ENCODE data around the gene HRG. TPM values are rescaled to one million over a fixed set of nuclear protein-coding genes. Genes with fewer than 3 reads are reported as not detected.

Gene HRG, protein sequence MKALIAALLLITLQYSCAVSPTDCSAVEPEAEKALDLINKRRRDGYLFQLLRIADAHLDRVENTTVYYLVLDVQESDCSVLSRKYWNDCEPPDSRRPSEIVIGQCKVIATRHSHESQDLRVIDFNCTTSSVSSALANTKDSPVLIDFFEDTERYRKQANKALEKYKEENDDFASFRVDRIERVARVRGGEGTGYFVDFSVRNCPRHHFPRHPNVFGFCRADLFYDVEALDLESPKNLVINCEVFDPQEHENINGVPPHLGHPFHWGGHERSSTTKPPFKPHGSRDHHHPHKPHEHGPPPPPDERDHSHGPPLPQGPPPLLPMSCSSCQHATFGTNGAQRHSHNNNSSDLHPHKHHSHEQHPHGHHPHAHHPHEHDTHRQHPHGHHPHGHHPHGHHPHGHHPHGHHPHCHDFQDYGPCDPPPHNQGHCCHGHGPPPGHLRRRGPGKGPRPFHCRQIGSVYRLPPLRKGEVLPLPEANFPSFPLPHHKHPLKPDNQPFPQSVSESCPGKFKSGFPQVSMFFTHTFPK
- polyA plus RNA-seq (ENCODE audit: low read depth in 6 of 6), result not detected

DNA sequence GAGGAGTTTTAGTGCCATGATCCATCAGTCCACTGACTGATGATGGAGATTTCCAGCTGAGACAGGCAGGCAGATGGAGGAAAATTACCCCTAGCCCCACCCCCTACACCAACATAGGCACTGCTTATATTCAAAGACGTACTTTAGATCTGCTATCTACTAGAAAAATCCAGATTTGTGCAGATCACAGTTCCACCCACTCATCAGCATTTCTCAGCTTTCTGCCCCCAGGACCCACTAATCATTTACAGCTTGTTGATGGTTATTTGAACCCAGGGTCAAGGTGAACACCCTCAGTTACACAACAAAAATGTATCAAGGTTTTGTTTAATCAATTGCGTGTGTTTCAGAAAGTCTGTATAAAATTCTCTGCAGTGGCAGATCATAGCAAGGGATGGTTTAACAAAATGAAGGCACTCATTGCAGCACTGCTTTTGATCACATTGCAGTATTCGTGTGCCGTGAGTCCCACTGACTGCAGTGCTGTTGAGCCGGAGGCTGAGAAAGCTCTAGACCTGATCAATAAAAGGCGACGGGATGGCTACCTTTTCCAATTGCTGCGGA, at the start of gene HRG:
TSS of gene HRG (plus strand) at position 390 of the 564 bp plus-strand sequence. CDS start at position 408, 18 bp downstream.
- no peaks in the 10 kb centered on the region for H3K9me3 Mint-ChIP-seq
- H3K4me1 Mint-ChIP-seq, result no peaks in the 10 kb centered on the region
- no peak within 1 kb of the TSS for H3K27ac Mint-ChIP-seq
- H3K36me3 Mint-ChIP-seq, result no peaks in the 10 kb centered on the region
- DNase-seq (no peak), ATAC-seq (ENCODE audit: low read depth in 2 of 2) (no peak)
- peaks cover 22 to 42% (median 38%) of the 10 kb centered on the region in 3 donors for H3K27me3 Mint-ChIP-seq
- H3K4me3 Mint-ChIP-seq, result no peak within 1 kb of the TSS

DNA sequence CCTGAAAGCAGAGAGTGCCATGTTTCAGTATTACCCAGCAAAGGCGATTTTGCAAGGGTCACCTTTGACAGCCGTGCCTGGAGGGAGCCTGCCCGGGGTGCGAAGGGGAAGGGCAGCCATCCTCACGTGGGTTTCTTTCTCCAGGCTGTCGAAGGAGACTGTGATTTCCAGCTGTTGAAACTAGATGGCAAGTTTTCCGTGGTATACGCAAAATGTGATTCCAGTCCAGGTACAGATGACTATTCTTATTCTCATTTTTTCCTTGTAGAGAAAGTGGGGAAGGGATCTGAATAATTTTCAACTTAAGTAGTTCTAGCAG, 49.6 kb upstream of the HRG start:
- Mint-ChIP-seq H3K36me3 (no peaks in the 10 kb centered on the region), H3K27me3 (peaks cover 50 to 64% (median 55%) of the 10 kb centered on the region in 3 donors), H3K4me1 (peaks cover 14 to 24% (median 17%) of the 10 kb centered on the region in 3 donors), H3K4me3 (no peak overlapping the region), H3K9me3 (no peaks in the 10 kb centered on the region), H3K27ac (no peak overlapping the region)
- DNase-seq (no peak), ATAC-seq (ENCODE audit: low read depth in 2 of 2) (no peak)

DNA sequence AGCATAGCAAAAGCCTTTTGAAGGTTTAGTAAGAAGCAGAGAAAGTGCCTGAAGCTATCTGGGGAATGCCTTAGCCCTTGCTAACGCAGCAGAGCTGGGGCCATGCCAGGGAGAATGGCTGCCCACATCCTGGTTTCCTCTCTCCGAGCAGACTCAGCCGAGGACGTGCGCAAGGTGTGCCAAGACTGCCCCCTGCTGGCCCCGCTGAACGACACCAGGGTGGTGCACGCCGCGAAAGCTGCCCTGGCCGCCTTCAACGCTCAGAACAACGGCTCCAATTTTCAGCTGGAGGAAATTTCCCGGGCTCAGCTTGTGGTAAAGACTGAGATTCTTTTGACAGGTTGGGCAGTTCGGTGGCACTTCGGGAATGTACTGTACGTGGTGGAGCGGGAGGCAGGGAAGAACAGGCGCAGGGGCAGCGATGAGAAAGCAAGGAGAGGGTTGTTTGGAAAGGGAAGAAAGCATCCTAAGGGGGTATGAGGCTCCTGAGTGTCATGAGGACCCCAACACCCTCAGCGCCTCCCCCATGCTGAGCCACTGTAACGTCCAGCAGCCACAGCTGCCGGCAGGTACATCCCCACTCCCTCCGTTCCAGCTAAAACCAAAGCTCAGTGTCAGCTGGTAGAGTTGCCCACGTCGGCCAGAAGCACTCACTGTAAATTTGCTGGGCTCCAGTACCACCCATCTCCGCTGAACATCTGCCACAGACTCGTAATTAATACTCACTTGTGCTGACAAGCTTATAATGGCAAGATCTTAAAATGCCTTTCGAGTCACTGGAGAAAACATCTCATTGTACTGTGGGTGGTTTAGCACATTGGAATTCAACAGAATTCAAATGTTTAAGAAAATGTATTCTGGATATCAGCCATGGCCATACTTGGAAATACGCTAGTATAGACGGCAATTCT, 48.5 kb upstream of the HRG start:
- Mint-ChIP-seq H3K27me3 (peaks cover 50 to 59% (median 56%) of the 10 kb centered on the region in 3 donors), H3K27ac (peak overlapping the region in 1 of 6 donors; percentile 64), H3K9me3 (no peaks in the 10 kb centered on the region), H3K4me3 (peak overlapping the region in 6 of 8 donors; percentile 39 to 71 (median 66)), H3K36me3 (no peaks in the 10 kb centered on the region), H3K4me1 (peaks cover 14 to 24% (median 17%) of the 10 kb centered on the region in 3 donors)
- DNase-seq (peak; percentile 69), ATAC-seq (ENCODE audit: low read depth in 2 of 2) (peak; percentile 89 to 92)

DNA sequence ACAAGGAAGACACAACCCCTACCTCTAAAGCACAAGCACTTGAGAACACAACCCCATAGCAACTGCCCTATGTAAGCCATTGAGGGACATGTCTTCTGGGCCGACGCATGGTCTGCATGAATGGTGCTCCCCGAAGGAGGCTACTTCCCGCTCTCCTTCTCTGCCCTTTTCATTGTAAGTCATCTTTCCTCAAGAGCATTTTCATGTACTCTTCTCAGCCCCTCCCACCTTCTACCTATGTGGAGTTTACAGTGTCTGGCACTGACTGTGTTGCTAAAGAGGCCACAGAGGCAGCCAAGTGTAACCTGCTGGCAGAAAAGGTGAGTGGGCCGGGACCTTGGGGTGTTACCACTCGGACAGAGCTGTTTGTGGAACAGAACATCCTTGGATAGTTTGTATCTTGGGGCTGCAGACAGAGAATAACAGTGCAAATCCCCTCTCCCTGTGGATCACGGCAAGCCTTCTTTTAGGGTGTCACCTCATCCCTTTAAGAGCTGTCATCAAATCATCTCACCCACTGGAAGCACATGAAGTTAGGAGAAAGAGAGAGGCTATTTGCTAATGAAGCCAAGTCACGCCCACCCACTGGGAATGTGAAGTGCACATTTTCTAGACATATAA, 47.4 kb upstream of the HRG start:
- Mint-ChIP-seq H3K36me3 (no peaks in the 10 kb centered on the region), H3K4me1 (peaks cover 14 to 24% (median 17%) of the 10 kb centered on the region in 3 donors), H3K27ac (peak overlapping the region in 1 of 6 donors; percentile 65), H3K27me3 (peaks cover 50 to 60% (median 57%) of the 10 kb centered on the region in 3 donors), H3K9me3 (no peaks in the 10 kb centered on the region), H3K4me3 (peak overlapping the region in 1 of 8 donors; percentile 23)
- ATAC-seq (ENCODE audit: low read depth in 2 of 2) (no peak), DNase-seq (no peak)

DNA sequence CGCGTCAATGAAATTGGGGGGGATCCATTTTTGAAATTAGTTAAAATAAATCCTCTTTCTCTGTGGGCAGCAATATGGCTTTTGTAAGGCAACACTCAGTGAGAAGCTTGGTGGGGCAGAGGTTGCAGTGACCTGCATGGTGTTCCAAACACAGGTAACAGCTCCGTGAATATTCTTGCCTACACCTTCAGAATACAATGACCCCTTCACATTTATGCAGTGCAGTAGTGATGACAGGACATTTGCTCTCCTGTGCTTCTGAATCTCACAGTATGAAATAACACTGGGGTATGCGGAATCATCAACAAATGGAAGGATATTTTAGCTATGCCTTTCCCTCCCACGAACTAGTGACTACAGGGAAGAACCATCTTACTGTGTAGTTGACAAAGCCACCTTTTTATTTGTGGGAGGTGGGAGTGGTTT, 46.0 kb upstream of the HRG start:
- ATAC-seq (ENCODE audit: low read depth in 2 of 2) (no peak), DNase-seq (no peak)
- H3K27ac Mint-ChIP-seq, result no peak overlapping the region
- no peaks in the 10 kb centered on the region for H3K9me3 Mint-ChIP-seq
- no peaks in the 10 kb centered on the region for H3K36me3 Mint-ChIP-seq
- H3K27me3 Mint-ChIP-seq, result peaks cover 48 to 52% (median 49%) of the 10 kb centered on the region in 3 donors
- peaks cover 8 to 17% (median 11%) of the 10 kb centered on the region in 3 donors for H3K4me1 Mint-ChIP-seq
- H3K4me3 Mint-ChIP-seq, result no peak overlapping the region

DNA sequence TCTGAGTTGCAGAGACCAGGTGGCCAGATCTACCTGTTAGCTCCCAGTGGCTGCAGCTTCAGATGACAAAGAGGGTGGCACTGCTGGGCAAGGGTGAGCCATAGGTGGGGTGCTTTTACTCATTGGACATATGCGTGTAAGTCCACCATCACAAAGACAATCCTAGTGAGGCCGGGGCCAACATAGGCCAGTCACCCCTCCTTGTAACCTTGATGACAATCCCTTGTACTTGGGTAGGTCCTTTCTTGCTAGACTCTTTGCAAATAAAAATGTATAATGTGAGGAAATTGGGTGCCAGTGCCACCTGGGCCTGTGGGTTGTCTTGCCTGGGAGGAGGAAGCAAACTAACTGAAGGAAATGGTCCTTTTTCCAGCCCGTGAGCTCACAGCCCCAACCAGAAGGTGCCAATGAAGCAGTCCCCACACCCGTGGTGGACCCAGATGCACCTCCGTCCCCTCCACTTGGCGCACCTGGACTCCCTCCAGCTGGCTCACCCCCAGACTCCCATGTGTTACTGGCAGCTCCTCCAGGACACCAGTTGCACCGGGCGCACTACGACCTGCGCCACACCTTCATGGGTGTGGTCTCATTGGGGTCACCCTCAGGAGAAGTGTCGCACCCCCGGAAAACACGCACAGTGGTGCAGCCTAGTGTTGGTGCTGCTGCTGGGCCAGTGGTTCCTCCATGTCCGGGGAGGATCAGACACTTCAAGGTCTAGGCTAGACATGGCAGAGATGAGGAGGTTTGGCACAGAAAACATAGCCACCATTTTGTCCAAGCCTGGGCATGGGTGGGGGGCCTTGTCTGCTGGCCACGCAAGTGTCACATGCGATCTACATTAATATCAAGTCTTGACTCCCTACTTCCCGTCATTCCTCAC, 45.4 kb upstream of the HRG start:
- Mint-ChIP-seq H3K4me1 (peaks cover 5 to 13% (median 8%) of the 10 kb centered on the region in 3 donors), H3K4me3 (no peak overlapping the region)

DNA sequence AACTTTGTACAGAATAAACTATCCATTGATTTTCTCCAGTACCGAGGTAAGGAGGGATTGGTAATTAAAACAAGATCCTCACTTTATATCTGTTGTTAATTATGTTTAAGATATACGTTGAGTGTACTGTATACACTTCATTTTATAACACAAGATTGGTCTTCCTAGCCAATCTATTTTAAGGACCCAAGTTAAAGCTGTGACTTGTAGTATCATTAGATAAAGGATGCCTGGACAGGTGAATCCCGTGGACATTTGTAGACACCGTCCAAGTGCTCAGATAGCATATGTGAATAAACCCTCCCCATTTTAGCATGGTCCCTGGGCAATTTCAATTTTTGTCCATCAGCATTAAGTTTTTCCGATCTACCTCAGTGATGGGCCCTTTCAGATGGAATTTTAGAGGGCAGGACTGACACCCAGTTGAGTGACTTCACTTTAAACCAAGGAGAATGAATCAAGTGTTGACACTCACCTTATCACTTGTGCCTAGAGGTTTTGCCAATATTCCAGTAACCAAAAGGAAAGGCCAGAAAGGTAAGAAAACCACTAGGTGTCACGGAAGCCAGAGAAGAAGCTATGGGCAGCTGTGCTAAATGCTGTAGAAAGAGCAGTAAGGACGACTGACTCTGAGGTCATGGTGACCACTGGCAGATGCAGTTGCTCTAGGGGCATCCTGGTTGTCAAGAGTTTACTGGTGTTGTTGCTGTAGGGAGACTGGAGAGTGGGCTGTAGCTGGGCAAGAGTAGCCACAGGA, 43.7 kb upstream of the HRG start:
- no peak for ATAC-seq (ENCODE audit: low read depth in 2 of 2)

More for the DNA sequence above, 45.4 kb upstream of the HRG start:
- H3K36me3 Mint-ChIP-seq, result no peaks in the 10 kb centered on the region
- H3K9me3 Mint-ChIP-seq, result no peaks in the 10 kb centered on the region
- ATAC-seq (ENCODE audit: low read depth in 2 of 2), result no peak
- H3K27me3 Mint-ChIP-seq, result peaks cover 42 to 48% (median 44%) of the 10 kb centered on the region in 3 donors
- no peak overlapping the region for H3K27ac Mint-ChIP-seq
- no peak for DNase-seq

DNA sequence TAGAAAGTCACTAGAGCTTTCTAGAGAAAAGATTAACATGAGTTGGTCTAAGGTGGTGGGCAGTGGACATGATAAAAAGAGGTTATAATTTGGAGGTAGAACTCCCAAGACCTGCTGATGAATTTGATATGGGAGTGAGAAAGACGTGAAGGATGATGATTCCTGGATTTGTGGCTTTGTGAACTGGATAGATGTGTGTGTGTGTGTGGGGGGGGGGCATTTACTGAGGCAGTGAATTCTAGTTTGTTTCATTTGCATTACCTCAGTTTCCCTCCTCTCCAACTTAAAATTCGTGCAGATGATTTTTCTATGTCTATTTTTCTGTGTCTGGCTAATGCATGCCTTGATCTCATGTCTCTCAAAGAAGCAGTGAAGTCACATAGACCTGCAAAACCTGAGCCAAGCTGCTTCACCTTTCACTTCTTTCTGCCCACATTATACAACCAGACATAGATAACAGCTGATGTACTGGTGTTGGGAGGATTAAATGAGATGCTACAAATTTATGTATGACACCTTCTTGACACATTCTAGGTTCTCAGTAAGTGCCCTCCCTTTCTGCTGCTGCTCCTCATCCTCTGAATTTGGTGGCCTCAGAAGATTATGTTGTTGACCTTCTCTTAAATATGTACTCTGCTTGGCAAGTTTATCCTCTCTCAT, 43.0 kb upstream of the HRG start:
- no peaks in the 10 kb centered on the region for H3K36me3 Mint-ChIP-seq
- no peak for ATAC-seq (ENCODE audit: low read depth in 2 of 2)
- H3K9me3 Mint-ChIP-seq, result no peaks in the 10 kb centered on the region
- no peaks in the 10 kb centered on the region for H3K4me1 Mint-ChIP-seq
- no peak overlapping the region for H3K27ac Mint-ChIP-seq
- H3K4me3 Mint-ChIP-seq, result no peak overlapping the region
- DNase-seq, result no peak
- peaks cover 32 to 37% (median 33%) of the 10 kb centered on the region in 3 donors for H3K27me3 Mint-ChIP-seq

More for the DNA sequence above, 43.7 kb upstream of the HRG start:
- Mint-ChIP-seq H3K27me3 (peaks cover 39 to 43% (median 40%) of the 10 kb centered on the region in 3 donors), H3K9me3 (no peaks in the 10 kb centered on the region), H3K4me1 (peaks cover 3 to 7% (median 3%) of the 10 kb centered on the region in 3 donors), H3K36me3 (no peaks in the 10 kb centered on the region), H3K27ac (no peak overlapping the region), H3K4me3 (no peak overlapping the region)
- DNase-seq, result no peak

DNA sequence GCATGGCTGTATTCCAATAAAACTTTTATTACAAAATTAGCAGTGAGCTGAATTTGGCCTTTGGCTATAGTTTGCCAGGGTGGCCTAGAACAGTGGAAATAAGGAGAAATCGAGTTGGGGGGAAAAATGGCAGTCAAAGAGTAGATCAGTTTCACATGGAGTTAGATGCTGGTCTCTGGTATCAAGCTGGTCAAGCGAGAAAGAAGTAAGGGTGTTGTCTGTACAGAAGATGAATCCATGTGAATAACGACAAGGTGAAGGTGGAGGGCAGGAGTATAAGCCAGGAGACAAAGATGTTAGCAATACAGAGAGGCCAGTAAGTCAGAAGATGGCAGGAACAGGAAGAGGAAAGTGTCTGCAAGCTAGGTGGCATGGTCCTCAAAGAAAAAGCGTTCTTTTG, 41.2 kb upstream of the HRG start:
- H3K36me3 Mint-ChIP-seq, result no peaks in the 10 kb centered on the region
- ATAC-seq (ENCODE audit: low read depth in 2 of 2) (no peak), DNase-seq (no peak)
- H3K27ac Mint-ChIP-seq, result no peak overlapping the region
- H3K4me1 Mint-ChIP-seq, result no peaks in the 10 kb centered on the region
- H3K27me3 Mint-ChIP-seq, result peaks cover 23 to 32% (median 29%) of the 10 kb centered on the region in 3 donors
- no peaks in the 10 kb centered on the region for H3K9me3 Mint-ChIP-seq
- no peak overlapping the region for H3K4me3 Mint-ChIP-seq

DNA sequence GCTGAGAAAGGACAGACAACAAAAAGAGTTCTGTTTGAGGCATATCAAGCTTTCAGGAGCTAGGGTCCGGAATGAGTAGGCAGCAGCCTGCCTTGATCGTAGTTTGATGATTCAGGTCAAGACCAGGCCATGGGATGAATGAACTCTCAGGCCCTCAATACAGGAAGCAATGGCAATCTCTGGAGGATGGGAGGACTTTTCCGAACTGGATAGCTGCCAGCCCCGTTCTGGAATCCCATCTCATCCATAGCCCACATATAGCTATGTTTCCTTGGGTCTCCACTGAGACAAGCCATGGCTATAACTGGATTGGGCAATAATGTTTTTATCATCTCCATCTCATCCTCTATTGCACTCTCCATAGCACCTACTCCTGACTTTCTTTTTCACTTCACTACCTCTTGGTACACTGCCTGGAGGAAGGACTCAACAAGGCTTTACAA, 40.2 kb upstream of the HRG start:
- Mint-ChIP-seq H3K27ac (no peak overlapping the region), H3K4me3 (no peak overlapping the region), H3K36me3 (peaks cover 0 to 4% of the 10 kb centered on the region in 2 donors), H3K4me1 (no peaks in the 10 kb centered on the region), H3K9me3 (no peaks in the 10 kb centered on the region), H3K27me3 (peaks cover 27 to 32% (median 31%) of the 10 kb centered on the region in 3 donors)
- DNase-seq (no peak), ATAC-seq (ENCODE audit: low read depth in 2 of 2) (no peak)

DNA sequence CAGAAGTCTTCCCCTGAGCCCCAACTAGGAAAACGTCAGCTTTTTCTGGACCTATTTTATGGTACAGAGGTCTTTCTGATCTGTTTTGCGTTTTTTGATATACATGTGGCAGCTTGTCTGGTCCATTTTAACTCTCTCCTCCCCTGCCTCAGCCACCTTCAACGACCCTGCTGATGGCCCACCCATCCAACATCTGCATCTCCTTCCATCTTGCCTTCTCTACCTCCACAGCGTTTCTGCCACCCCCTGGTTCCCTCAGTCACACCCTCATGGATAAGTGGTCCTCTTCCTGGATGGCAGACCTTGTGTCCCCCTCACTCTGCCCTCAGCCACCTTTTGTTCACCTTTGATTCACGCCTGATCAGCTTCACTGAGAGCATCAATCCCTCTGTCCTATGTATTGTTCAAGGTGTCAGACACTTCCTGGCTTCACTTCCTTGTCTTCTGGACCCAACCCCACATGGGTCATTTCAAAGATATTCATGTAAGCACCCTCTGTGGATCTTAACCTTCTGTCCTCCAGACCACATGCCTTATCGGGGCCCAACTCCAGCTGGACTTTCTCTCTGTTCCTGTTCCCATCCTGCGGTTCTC, 39.5 kb upstream of the HRG start:
- Mint-ChIP-seq H3K36me3 (peaks cover 0 to 11% of the 10 kb centered on the region in 2 donors), H3K27ac (no peak overlapping the region), H3K4me1 (no peaks in the 10 kb centered on the region), H3K9me3 (no peaks in the 10 kb centered on the region), H3K27me3 (peaks cover 27 to 33% (median 32%) of the 10 kb centered on the region in 3 donors), H3K4me3 (no peak overlapping the region)
- ATAC-seq (ENCODE audit: low read depth in 2 of 2) (no peak), DNase-seq (no peak)

All from naive B cell (primary cell).